Uterus (tissue), 2 donors: ENCODE measurements around the gene TAC3.
"Not testable (repeated sequence)": the region's sequence is repeated elsewhere in the genome, so short reads cannot be mapped to it uniquely, and the experiment has no call there.

Source experiments
- POLR2A ChIP-seq, 2 donors: fragments of 450-650 bp; IDR thresholded peaks; one replicate each; pipeline ENCODE4 v1.6.1; 2016; ENCODE audit warnings: antibody characterized with exemption in 2 of 2, mild to moderate bottlenecking in 1 of 2, moderate library complexity in 1 of 2
- TF ChIP-seq, protein P1 (sequence below), 4 experiments: fragments of 200-600 bp in 2 of 4; fragments of 450-650 bp in 2 of 4; sonication (generic) in 2 of 4; IDR thresholded peaks; one replicate each; pipeline ENCODE4 v1.5.1; 2016 to 2019; ENCODE audit warnings: antibody characterized with exemption in 4 of 4, mild to moderate bottlenecking in 2 of 4, moderate library complexity in 1 of 4

GRCh38 chr12:57053901-57054300 lies 37.6 kb upstream of the TAC3 start:
- TF ChIP-seq, protein P1, sequence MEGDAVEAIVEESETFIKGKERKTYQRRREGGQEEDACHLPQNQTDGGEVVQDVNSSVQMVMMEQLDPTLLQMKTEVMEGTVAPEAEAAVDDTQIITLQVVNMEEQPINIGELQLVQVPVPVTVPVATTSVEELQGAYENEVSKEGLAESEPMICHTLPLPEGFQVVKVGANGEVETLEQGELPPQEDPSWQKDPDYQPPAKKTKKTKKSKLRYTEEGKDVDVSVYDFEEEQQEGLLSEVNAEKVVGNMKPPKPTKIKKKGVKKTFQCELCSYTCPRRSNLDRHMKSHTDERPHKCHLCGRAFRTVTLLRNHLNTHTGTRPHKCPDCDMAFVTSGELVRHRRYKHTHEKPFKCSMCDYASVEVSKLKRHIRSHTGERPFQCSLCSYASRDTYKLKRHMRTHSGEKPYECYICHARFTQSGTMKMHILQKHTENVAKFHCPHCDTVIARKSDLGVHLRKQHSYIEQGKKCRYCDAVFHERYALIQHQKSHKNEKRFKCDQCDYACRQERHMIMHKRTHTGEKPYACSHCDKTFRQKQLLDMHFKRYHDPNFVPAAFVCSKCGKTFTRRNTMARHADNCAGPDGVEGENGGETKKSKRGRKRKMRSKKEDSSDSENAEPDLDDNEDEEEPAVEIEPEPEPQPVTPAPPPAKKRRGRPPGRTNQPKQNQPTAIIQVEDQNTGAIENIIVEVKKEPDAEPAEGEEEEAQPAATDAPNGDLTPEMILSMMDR (IDR thresholded peaks at IDR 0.05) = not testable (repeated sequence)
- TF ChIP-seq POLR2A (IDR thresholded peaks at IDR 0.05) = not testable (repeated sequence)
